Hepatocyte (in vitro differentiated cells): ENCODE data around the gene SLC37A1.

Experiments
- EZH2 ChIP-seq: fragments of 200-600 bp; sonication (generic); IDR thresholded peaks from 2 replicates; pipeline ENCODE4 v1.6.1; 2016; ENCODE audit warnings: antibody characterized with exemption, mild to moderate bottlenecking, borderline replicate concordance
- TF ChIP-seq, protein P1 (sequence below): fragments of 200-600 bp; sonication (generic); IDR thresholded peaks from 2 replicates; pipeline ENCODE4 v1.5.1; 2016; ENCODE audit warnings: antibody characterized with exemption, mild to moderate bottlenecking; ENCODE audit not compliant: poor library complexity

DNA sequence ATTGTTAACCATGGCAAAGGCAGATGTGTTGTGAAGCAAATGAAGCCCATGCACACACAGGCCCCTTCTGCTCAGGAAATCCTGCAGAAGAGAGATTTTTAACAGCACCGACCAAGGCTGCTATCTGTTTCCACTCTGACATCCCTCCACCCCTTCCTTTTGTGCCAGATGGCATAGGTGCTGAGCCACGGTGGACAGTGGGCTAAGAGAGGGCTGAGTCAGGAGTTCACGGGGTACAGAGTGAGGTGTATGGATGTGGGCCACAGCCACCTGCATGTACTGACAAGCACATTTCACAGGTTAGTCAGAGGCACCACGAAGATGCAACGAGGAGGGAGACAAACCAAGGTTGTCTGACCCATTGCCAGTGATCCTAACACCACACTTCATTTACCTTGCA, 27.1 kb upstream of the SLC37A1 start:
- TF ChIP-seq, protein P1, sequence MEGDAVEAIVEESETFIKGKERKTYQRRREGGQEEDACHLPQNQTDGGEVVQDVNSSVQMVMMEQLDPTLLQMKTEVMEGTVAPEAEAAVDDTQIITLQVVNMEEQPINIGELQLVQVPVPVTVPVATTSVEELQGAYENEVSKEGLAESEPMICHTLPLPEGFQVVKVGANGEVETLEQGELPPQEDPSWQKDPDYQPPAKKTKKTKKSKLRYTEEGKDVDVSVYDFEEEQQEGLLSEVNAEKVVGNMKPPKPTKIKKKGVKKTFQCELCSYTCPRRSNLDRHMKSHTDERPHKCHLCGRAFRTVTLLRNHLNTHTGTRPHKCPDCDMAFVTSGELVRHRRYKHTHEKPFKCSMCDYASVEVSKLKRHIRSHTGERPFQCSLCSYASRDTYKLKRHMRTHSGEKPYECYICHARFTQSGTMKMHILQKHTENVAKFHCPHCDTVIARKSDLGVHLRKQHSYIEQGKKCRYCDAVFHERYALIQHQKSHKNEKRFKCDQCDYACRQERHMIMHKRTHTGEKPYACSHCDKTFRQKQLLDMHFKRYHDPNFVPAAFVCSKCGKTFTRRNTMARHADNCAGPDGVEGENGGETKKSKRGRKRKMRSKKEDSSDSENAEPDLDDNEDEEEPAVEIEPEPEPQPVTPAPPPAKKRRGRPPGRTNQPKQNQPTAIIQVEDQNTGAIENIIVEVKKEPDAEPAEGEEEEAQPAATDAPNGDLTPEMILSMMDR, result no peak
- TF ChIP-seq EZH2, result no peak
